Natural killer cell (primary cell): ENCODE measurements around the gene NME7. TPM values are rescaled to one million over a fixed set of nuclear protein-coding genes. Genes with fewer than 3 reads are reported as not detected.
"Not testable (repeated sequence)": the region's sequence is repeated elsewhere in the genome, so short reads cannot be mapped to it uniquely, and the experiment has no call there.

ENCODE experiments used
- ATAC-seq, 3 donors: fragments of 150-1000 bp in 2 of 3; fragments of 200-7000 bp in 1 of 3; cut with Tn5 transposase; 1 replicate in 1 of 3; 2 replicates in 2 of 3; pipeline ENCODE4 v1.10.0; 2021; ENCODE audit warnings: mild to moderate bottlenecking in 2 of 3, moderate library complexity in 2 of 3
- DNase-seq, 2 donors: peaks; one replicate each; pipeline versions ENCODE4 v3.0.0 to v3.0.0-alpha.2; 2013 to 2021; ENCODE audit warnings: mixed read lengths in 1 of 2
- H3K27ac ChIP-seq: one replicate; pipeline ENCODE4 v1.5.1; 2013; ENCODE audit warnings: mild to moderate bottlenecking, low read length
- H3K27me3 ChIP-seq: one replicate; pipeline ENCODE4 v1.6.1; 2013; ENCODE audit warnings: low read length; ENCODE audit not compliant: control insufficient read depth, insufficient read depth
- H3K36me3 ChIP-seq: one replicate; pipeline ENCODE4 v1.6.1; 2013; ENCODE audit warnings: low read length; ENCODE audit not compliant: control insufficient read depth, insufficient read depth
- H3K4me1 ChIP-seq: one replicate; pipeline ENCODE4 v1.6.1; 2013; ENCODE audit warnings: low read length; ENCODE audit not compliant: control insufficient read depth, insufficient read depth
- H3K4me3 ChIP-seq: one replicate; pipeline ENCODE4 v1.5.1; 2013; ENCODE audit warnings: low read length
- H3K9me3 ChIP-seq: one replicate; pipeline ENCODE4 v1.6.1; 2013; ENCODE audit warnings: low read length; ENCODE audit not compliant: control insufficient read depth, insufficient read depth
- H3K27ac Mint-ChIP-seq, 2 donors: one replicate each; pipeline ENCODE4 v1.8.0; 2022; ENCODE audit warnings: mild to moderate bottlenecking in 2 of 2, mixed read lengths in 2 of 2, moderate library complexity in 1 of 2
- H3K27me3 Mint-ChIP-seq, 2 donors: one replicate each; pipeline ENCODE4 v1.8.0; 2022; ENCODE audit warnings: low read depth in 2 of 2, mixed read lengths in 2 of 2
- H3K36me3 Mint-ChIP-seq: one replicate; pipeline ENCODE4 v1.8.0; 2022; ENCODE audit warnings: mixed read lengths
- H3K4me1 Mint-ChIP-seq, 2 donors: one replicate each; pipeline ENCODE4 v1.8.0; 2022; ENCODE audit warnings: mixed read lengths in 2 of 2
- H3K4me3 Mint-ChIP-seq: one replicate; pipeline ENCODE4 v1.8.0; 2022; ENCODE audit warnings: mild to moderate bottlenecking, moderate library complexity, mixed read lengths
- H3K9me3 Mint-ChIP-seq, 2 donors: one replicate each; pipeline ENCODE4 v1.8.0; 2022; ENCODE audit warnings: mixed read lengths in 2 of 2
- WGBS: methylation state at CpG from one replicate; pipeline ENCODE4 v1.1.7; 2013; ENCODE audit warnings: missing lambda C conversion rate; ENCODE audit not compliant: insufficient coverage; 5-methylcytosine and 5-hydroxymethylcytosine counted together
- intact Hi-C: fragments of 100-400 bp; cut with micrococcal nuclease; formaldehyde crosslinking; loops from one replicate; pipeline ENCODE4 v1.14.2; 2022
- total RNA-seq, 4 donors: library from RNA; stranded (reverse); fragments of 120-200 nt in 1 of 4; gene quantifications; one replicate each; pipeline versions ENCODE4 v1.2.3 to v1.2.4, GENCODE V29; 2013 to 2022
- TF ChIP-seq, protein P1 (sequence below): fragments of 200-600 bp; IDR thresholded peaks from one replicate; pipeline ENCODE4 v1.8.0; 2022; ENCODE audit warnings: antibody characterized with exemption

Gene NME7, protein sequence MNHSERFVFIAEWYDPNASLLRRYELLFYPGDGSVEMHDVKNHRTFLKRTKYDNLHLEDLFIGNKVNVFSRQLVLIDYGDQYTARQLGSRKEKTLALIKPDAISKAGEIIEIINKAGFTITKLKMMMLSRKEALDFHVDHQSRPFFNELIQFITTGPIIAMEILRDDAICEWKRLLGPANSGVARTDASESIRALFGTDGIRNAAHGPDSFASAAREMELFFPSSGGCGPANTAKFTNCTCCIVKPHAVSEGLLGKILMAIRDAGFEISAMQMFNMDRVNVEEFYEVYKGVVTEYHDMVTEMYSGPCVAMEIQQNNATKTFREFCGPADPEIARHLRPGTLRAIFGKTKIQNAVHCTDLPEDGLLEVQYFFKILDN
- 1 to 10 TPM; 5.2 to 9.9 (median 9.8) TPM for total RNA-seq
- 9.6 TPM for total RNA-seq (2013)

DNA sequence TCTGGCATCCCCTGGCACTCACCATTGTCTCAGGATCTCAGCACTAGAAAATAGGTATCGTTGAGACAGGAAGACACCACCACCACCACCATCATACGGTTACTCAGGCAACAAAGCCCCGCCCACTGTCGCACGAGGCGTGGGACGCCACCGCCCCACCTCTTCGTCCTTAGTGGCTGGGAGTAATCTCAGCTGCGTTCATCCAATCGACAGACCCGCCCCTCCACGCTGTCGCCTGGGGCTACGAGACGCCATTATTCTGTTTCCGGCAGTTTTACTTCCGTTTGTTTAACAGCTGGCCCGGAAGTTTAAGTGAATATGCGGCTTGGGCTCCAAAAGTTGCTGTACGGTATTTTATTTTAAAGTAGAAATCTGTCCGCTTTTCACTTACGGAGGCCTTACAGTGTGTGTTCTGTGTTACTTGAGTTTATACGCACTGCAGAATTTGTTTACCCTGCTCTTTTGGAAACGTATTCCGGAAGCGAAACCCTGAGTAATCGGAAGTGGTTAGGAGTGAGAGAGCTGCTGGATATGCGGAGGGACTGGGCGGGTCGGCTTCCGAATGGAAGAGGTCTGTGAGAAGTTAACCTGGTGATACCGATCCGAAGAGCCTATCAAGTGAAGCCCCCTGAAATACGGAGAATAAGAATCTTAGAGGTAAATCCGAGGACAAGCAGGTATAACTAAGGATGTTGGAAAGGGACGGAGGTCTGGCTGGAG is at the start of gene NME7, which contains the start of gene BLZF1:
TSS of gene NME7 (minus strand) at position 112 of the 720 bp plus-strand sequence. CDS start at position 25, 87 bp downstream.
TSS of gene BLZF1 (plus strand) at position 510 of the 720 bp plus-strand sequence. CDS start 1,328 bp downstream, outside the sequence.
- H3K9me3 ChIP-seq: no peaks in the 10 kb centered on the region
- peak; percentile 98 to 100 (median 99) for ATAC-seq
- peaks cover 10% of the 10 kb centered on the region for H3K4me1 ChIP-seq
- no peak within 1 kb of the TSS for H3K4me3 Mint-ChIP-seq
- peaks cover 9% of the 10 kb centered on the region for H3K36me3 Mint-ChIP-seq
- TF ChIP-seq, protein P1, sequence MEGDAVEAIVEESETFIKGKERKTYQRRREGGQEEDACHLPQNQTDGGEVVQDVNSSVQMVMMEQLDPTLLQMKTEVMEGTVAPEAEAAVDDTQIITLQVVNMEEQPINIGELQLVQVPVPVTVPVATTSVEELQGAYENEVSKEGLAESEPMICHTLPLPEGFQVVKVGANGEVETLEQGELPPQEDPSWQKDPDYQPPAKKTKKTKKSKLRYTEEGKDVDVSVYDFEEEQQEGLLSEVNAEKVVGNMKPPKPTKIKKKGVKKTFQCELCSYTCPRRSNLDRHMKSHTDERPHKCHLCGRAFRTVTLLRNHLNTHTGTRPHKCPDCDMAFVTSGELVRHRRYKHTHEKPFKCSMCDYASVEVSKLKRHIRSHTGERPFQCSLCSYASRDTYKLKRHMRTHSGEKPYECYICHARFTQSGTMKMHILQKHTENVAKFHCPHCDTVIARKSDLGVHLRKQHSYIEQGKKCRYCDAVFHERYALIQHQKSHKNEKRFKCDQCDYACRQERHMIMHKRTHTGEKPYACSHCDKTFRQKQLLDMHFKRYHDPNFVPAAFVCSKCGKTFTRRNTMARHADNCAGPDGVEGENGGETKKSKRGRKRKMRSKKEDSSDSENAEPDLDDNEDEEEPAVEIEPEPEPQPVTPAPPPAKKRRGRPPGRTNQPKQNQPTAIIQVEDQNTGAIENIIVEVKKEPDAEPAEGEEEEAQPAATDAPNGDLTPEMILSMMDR: no peak
- H3K27ac ChIP-seq: peak within 1 kb of the TSS; percentile 77
- peaks cover 7 to 13% of the 10 kb centered on the region in 2 donors for H3K4me1 Mint-ChIP-seq
- H3K4me3 ChIP-seq: peak within 1 kb of the TSS; percentile 70
- no peaks in the 10 kb centered on the region for H3K27me3 Mint-ChIP-seq
- WGBS: under 1% methylated on average over 37 of the region's 37 CpGs
- no peak within 1 kb of the TSS for H3K27ac Mint-ChIP-seq
- no peaks in the 10 kb centered on the region for H3K27me3 ChIP-seq
- H3K9me3 Mint-ChIP-seq: no peaks in the 10 kb centered on the region
- peaks cover 23% of the 10 kb centered on the region for H3K36me3 ChIP-seq
- peak; percentile 97 to 99 for DNase-seq
- intact Hi-C loops: loop anchor here (1.0 to 10.0 kb wide), 9 partner anchors 56 to 1431 kb away; partner anchors contain the start of genes ATP1B1, DCAF6, MPC2 and SFT2D2

DNA sequence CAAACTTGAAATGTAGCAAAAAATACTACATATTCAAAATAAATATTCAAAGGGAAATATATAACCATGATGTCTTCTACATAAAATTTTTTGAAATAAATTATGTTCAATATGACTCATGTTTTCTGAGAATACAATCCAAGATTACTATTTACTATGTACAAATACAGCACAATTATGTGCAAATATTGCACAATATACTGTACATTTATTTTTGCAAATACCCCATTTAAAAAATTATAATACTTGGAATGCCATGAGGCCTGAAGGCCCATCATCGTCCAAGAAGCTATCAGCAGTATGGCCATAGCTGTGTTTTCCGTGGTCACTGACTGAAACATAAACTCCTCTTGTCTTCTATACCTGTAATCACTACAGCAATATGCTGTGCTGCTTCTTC is 47.4 kb upstream of the NME7 start:
- H3K9me3 ChIP-seq: no peaks in the 10 kb centered on the region
- 96% methylated on average over 2 of the region's 2 CpGs for WGBS
- H3K4me3 Mint-ChIP-seq: no peak overlapping the region
- peaks cover 2 to 4% of the 10 kb centered on the region in 2 donors for H3K9me3 Mint-ChIP-seq
- no peaks in the 10 kb centered on the region for H3K4me1 Mint-ChIP-seq
- H3K36me3 Mint-ChIP-seq: no peaks in the 10 kb centered on the region
- H3K27me3 ChIP-seq: peaks cover 2% of the 10 kb centered on the region
- DNase-seq (no peak), ATAC-seq (no peak)
- TF ChIP-seq, protein P1: no peak
- peaks cover 0 to 3% of the 10 kb centered on the region in 2 donors for H3K27me3 Mint-ChIP-seq
- no peak overlapping the region for H3K4me3 ChIP-seq
- H3K4me1 ChIP-seq: no peaks in the 10 kb centered on the region
- H3K27ac Mint-ChIP-seq: no peak overlapping the region
- intact Hi-C loops: no loop called here
- H3K36me3 ChIP-seq: no peaks in the 10 kb centered on the region
- no peak overlapping the region for H3K27ac ChIP-seq

DNA sequence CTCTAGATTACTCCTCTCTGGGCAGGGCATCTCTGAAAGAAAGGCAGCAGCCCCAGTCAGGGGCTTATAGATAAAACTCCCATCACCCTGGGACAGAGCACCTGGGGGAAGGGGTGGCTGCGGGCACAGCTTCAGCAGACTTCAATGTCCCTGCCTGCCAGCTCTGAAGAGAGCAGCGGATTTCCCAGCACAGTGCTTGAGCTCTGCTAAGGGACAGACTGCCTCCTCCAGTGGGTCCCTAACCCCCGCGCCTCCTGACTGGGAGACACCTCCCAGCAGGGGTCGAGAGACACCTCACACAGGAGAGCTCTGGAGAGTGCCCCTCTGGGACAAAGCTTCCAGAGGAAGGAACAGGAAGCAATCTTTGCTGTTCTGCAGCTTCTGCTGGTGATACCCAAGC is 40.7 kb upstream of the NME7 start:
- intact Hi-C loops, H3K4me1 Mint-ChIP-seq, H3K27me3 ChIP-seq, H3K9me3 ChIP-seq, H3K4me3 ChIP-seq, H3K27ac Mint-ChIP-seq, H3K4me1 ChIP-seq, DNase-seq, H3K27ac ChIP-seq, ATAC-seq, H3K4me3 Mint-ChIP-seq, H3K27me3 Mint-ChIP-seq, H3K36me3 ChIP-seq: not testable (repeated sequence)
- Mint-ChIP-seq H3K9me3 (peaks cover 13 to 21% of the 10 kb centered on the region in 2 donors), H3K36me3 (peaks cover 25% of the 10 kb centered on the region)
- 95% methylated on average over 5 of the region's 5 CpGs for WGBS

DNA sequence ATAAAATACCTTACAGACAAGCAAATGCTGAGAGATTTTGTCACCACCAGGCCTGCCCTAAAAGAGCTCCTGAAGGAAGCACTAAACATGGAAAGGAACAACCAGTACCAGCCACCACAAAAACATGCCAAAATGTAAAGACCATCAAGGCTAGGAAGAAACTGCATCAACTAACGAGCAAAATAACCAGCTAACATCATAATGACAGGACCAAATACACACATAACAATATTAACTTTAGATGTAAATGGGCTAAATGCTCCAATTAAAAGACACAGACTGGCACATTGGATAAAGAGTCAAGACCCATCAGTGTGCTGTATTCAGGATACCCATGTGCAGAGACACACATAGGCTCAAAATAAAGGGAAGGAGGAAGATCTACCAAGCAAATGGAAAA is 35.0 kb upstream of the NME7 start:
- H3K27ac Mint-ChIP-seq, H3K4me1 ChIP-seq, H3K4me3 ChIP-seq, H3K4me1 Mint-ChIP-seq, intact Hi-C loops, DNase-seq, H3K4me3 Mint-ChIP-seq, H3K27ac ChIP-seq, ATAC-seq, H3K36me3 ChIP-seq, H3K27me3 Mint-ChIP-seq, H3K9me3 ChIP-seq, H3K27me3 ChIP-seq: not testable (repeated sequence)
- peaks cover 43% of the 10 kb centered on the region for H3K36me3 Mint-ChIP-seq
- WGBS: no CpG with 5 or more reads among the region's 1 CpG
- peaks cover 10 to 24% of the 10 kb centered on the region in 2 donors for H3K9me3 Mint-ChIP-seq
